ENCODE data around the gene SSTR4. TPM values are rescaled to one million over a fixed set of nuclear protein-coding genes. Genes with fewer than 3 reads are reported as not detected.

SSTR4 gene
- total RNA-seq, 1 experiment from 2014 or later: not detected

DNA sequence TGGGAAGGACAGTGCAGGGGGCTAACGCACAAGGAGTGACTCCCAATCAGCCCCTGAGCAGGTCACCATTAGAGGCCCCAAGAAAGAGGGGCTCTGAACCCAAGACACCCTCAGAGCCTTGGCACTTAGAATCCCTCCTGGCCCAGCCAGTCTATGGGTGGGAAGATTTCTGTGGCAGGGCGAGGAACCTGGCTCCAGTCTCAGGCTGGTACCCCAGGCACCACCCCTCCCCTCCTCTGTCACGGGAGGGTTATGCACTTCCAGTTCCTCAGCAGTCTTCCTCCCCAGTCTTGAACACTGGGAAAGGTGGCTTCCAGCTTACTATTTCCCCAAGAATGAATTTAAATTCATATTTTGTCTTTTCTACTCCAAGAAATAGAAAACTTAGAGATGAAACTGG lies 27.6 kb upstream of the SSTR4 start:
- H3K9me3 Mint-ChIP-seq (ENCODE audit: unreplicated experiment): no peaks in the 10 kb centered on the region
- Histone ChIP-seq H3K36me3 (ENCODE audit: control insufficient read depth, insufficient read depth, low read length) (no peaks in the 10 kb centered on the region), H3K4me1 (no peaks in the 10 kb centered on the region; the same call in 1 of the 2 replicates), H3K27me3 (replicated peaks; ENCODE audit: control insufficient read depth, insufficient read depth, low read length) (no peaks in the 10 kb centered on the region), H3K9me3 (no peaks in the 10 kb centered on the region), H3K4me3 (ENCODE audit: low read depth, low read length) (no peak overlapping the region)
- POLR2A ChIA-PET: no interaction called here
- H3K4me3 Mint-ChIP-seq (ENCODE audit: unreplicated experiment): no peak overlapping the region
- intact Hi-C loops (cut with micrococcal nuclease; ENCODE audit: unreplicated experiment): no loop called here
- CTCF ChIA-PET: no interaction called here
- no TSS peak for BruUV-seq (replicated peaks)
- peaks cover 7% of the 10 kb centered on the region for H3K4me1 Mint-ChIP-seq (ENCODE audit: low read depth, unreplicated experiment)
- H3K27ac Mint-ChIP-seq (ENCODE audit: unreplicated experiment): no peak overlapping the region
- DNase-seq: no peak
- TF ChIP-seq, protein P1, sequence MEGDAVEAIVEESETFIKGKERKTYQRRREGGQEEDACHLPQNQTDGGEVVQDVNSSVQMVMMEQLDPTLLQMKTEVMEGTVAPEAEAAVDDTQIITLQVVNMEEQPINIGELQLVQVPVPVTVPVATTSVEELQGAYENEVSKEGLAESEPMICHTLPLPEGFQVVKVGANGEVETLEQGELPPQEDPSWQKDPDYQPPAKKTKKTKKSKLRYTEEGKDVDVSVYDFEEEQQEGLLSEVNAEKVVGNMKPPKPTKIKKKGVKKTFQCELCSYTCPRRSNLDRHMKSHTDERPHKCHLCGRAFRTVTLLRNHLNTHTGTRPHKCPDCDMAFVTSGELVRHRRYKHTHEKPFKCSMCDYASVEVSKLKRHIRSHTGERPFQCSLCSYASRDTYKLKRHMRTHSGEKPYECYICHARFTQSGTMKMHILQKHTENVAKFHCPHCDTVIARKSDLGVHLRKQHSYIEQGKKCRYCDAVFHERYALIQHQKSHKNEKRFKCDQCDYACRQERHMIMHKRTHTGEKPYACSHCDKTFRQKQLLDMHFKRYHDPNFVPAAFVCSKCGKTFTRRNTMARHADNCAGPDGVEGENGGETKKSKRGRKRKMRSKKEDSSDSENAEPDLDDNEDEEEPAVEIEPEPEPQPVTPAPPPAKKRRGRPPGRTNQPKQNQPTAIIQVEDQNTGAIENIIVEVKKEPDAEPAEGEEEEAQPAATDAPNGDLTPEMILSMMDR (IDR thresholded peaks at IDR 0.05; ENCODE audit: insufficient read depth in 1 of 2, low read depth in 1 of 2, low read length in 1 of 2, severe bottlenecking in 1 of 2, unreplicated experiment in 1 of 2): no peak
- H3K27me3 Mint-ChIP-seq (ENCODE audit: insufficient read depth, unreplicated experiment): no peaks in the 10 kb centered on the region
- H3K36me3 Mint-ChIP-seq (ENCODE audit: insufficient read depth, unreplicated experiment): no peaks in the 10 kb centered on the region

DNA sequence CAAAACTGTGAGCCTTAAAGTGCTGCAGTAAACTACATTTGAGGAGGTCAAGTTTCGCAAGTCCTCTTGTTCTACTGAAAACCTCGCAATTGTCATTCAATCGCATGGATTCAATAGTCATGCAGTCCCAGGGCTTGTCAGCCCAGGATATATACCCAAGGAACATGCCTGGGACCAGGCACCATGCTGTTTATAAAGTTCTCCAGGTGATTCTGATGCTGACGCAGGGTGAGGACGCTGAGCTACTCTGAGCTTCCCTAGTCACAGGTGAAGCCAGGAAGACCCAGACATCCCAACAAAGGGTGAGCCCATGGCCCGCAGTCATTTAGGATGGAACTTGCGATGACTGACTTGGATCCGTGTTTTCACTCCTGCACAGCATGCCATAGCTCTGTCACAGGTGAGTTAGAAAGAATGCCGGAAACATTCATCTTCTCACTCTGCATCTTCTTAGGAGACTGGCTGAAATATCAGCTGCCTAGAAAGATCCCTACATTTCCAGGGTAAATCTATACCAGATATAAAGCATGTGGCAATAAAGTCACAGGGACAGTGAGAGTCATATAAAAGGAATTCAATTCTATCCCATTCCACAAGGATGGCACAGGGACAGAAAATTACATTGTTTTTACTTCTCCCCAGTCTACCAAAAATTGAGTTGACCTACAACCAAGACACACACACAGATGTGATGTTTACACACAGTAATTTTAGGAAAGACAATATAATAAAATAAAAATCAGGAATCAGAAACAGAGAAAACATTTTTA lies 27.0 kb upstream of the SSTR4 start:
- H3K4me1 Mint-ChIP-seq (ENCODE audit: low read depth, unreplicated experiment): peaks cover 7% of the 10 kb centered on the region
- Histone ChIP-seq H3K27me3 (replicated peaks; ENCODE audit: control insufficient read depth, insufficient read depth, low read length) (no peaks in the 10 kb centered on the region), H3K4me1 (no peaks in the 10 kb centered on the region; the same call in 1 of the 2 replicates), H3K9me3 (no peaks in the 10 kb centered on the region), H3K36me3 (ENCODE audit: control insufficient read depth, insufficient read depth, low read length) (no peaks in the 10 kb centered on the region), H3K4me3 (ENCODE audit: low read depth, low read length) (no peak overlapping the region)
- TF ChIP-seq, protein P1 (IDR thresholded peaks at IDR 0.05; ENCODE audit: insufficient read depth in 1 of 2, low read depth in 1 of 2, low read length in 1 of 2, severe bottlenecking in 1 of 2, unreplicated experiment in 1 of 2): no peak
- H3K9me3 Mint-ChIP-seq (ENCODE audit: unreplicated experiment): no peaks in the 10 kb centered on the region
- no peak for DNase-seq
- H3K36me3 Mint-ChIP-seq (ENCODE audit: insufficient read depth, unreplicated experiment): no peaks in the 10 kb centered on the region
- BruUV-seq (replicated peaks): no TSS peak
- POLR2A ChIA-PET: no interaction called here
- CTCF ChIA-PET: no interaction called here
- no peak overlapping the region for H3K4me3 Mint-ChIP-seq (ENCODE audit: unreplicated experiment)
- no peak overlapping the region for H3K27ac Mint-ChIP-seq (ENCODE audit: unreplicated experiment)
- intact Hi-C loops (cut with micrococcal nuclease; ENCODE audit: unreplicated experiment): no loop called here
- H3K27me3 Mint-ChIP-seq (ENCODE audit: insufficient read depth, unreplicated experiment): no peaks in the 10 kb centered on the region

DNA sequence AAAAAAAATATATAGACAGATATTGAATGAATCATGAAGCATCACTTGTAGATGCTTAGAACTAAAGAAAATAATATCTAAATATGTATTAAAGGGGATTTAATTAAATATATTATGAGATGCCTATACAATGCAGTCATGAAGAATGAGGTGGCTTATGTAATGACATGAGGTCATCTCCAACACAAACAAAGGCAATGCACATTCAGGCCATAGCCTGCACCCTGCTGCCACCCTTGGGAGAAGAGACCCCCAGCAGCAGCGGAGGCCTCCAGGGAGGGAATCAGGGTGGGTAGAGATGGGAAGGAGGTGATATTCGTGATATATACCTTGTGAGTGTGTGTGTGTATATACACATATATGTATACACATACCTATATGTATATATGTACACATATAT lies 26.4 kb upstream of the SSTR4 start:
- ChIA-PET CTCF (no interaction called here), POLR2A (no interaction called here)
- Mint-ChIP-seq H3K4me3 (ENCODE audit: unreplicated experiment) (no peak overlapping the region), H3K36me3 (ENCODE audit: insufficient read depth, unreplicated experiment) (no peaks in the 10 kb centered on the region), H3K27me3 (ENCODE audit: insufficient read depth, unreplicated experiment) (no peaks in the 10 kb centered on the region), H3K9me3 (ENCODE audit: unreplicated experiment) (no peaks in the 10 kb centered on the region), H3K27ac (ENCODE audit: unreplicated experiment) (no peak overlapping the region), H3K4me1 (ENCODE audit: low read depth, unreplicated experiment) (peaks cover 7% of the 10 kb centered on the region)
- Histone ChIP-seq H3K36me3 (ENCODE audit: control insufficient read depth, insufficient read depth, low read length) (no peaks in the 10 kb centered on the region), H3K4me3 (ENCODE audit: low read depth, low read length) (no peak overlapping the region), H3K27me3 (replicated peaks; ENCODE audit: control insufficient read depth, insufficient read depth, low read length) (no peaks in the 10 kb centered on the region), H3K4me1 (no peaks in the 10 kb centered on the region; the same call in 1 of the 2 replicates), H3K9me3 (no peaks in the 10 kb centered on the region)
- intact Hi-C loops (cut with micrococcal nuclease; ENCODE audit: unreplicated experiment): no loop called here
- DNase-seq: no peak
- TF ChIP-seq, protein P1 (IDR thresholded peaks at IDR 0.05; ENCODE audit: insufficient read depth in 1 of 2, low read depth in 1 of 2, low read length in 1 of 2, severe bottlenecking in 1 of 2, unreplicated experiment in 1 of 2): no peak
- BruUV-seq (replicated peaks): no TSS peak

All from Caco-2 (cell line).